NCI-H82 (cell line): ENCODE measurements around the gene PLXDC2.

ENCODE experiments used
- DNase-seq: peaks from one replicate; lab custom pipeline; 2025; lab: John Stamatoyannopoulos, UW

The PLXDC2 gene

GRCh38 chr10:19857876-19858275 is 41.6 kb downstream of the PLXDC2 start:
- DNase-seq = no peak

DNA sequence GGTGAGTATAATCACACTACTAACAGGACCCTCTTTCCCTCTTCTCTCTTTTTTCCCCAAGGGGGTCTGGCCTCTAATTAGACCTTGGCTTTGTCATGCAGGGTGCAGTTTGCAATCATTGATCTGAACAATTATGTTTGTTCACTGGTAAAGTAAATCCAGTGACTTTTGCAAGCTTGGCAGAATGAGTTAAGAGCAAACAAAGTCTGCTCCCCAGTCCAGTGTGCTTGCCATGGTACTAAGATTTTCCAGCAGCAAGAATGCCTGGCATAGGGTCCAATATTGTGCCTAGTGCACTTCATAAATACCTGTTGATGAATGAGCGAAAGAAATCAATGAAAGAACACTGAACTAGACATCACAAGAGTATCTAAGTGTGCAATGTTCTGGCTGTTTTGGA is 43.9 kb downstream of the PLXDC2 start:
- no peak for DNase-seq

DNA sequence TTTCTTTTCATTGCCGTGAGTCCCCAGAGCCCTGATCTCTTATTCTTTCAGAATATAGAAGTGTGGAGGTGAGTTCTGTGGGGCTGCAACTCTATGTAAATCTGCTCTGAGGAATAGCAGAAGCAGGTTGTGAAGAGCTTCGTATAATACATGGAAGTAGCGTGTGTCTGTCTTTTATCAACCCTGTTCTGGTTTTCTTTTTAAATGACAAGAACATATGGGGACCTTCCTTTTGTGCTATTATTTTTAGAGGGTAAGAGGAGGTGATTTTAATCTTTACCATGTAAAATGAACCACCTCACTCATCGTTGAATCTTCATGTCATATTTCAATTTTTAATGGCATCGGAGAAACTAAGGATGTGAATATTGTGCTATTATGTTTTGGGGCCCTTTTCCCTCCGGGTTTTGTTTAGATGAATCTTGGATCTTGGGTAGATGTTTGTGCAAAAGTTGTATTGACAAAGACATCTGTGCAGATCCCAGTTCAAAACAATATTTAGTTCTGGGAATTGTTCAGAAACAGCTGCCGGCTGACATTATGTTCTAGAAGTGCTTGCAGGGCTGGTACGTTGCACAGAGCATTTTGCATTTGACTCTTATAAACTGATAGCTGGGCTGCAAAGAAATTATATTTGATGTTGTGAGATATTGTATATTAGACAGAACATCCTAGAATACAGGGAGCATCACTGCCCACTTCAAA is 46.7 kb downstream of the PLXDC2 start:
- DNase-seq = no peak

DNA sequence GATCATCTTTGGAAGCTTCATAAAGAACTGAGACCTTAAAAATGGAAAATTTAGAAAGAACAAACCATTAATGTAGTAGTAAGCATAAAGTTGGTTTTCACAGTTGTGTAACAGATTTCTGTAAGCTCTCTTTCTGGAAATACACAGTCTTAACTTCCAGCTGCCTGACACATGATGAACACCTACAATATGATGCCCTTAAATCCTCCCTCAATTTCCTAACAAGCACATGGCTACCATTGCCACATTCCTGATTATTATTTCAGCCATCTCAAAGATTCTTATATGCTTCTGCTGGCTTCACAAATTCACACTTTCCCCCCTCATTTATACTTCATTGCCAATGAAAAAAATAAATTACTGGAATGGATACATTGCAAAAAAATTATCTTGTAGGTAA is 49.4 kb downstream of the PLXDC2 start:
- DNase-seq = no peak

GRCh38 chr10:19869370-19869769 is 53.1 kb downstream of the PLXDC2 start:
- DNase-seq = no peak

- DNase-seq = no peak
Observed at GRCh38 chr10:19872504-19873271, 56.5 kb downstream of the PLXDC2 start.

- DNase-seq = no peak
Observed at GRCh38 chr10:19874190-19874589, 58.0 kb downstream of the PLXDC2 start.

DNA sequence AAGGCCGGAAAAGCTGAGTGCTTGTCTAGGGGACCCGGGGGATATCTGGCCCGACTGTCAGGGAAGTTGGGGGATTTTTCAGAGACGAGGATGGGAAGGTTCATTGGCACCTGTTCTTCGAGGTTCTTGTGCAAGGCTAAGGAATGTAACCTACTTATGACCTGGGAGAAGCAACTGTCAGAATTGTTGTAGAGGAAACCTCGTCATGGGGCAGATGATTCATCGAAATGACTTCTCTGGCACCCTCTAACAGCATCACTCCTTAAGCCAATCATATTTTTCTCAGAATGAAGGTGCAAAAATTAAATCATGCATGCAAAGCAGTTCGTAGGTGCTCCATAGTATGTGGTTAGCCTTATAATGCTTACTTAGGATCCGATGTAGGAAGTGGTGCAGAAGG is 58.6 kb downstream of the PLXDC2 start:
- DNase-seq = no peak

- DNase-seq = no peak
Observed at GRCh38 chr10:19876570-19876969, 60.3 kb downstream of the PLXDC2 start.

- no peak for DNase-seq
Observed at GRCh38 chr10:19877466-19878255, 61.4 kb downstream of the PLXDC2 start.

- no peak for DNase-seq
Observed at GRCh38 chr10:19882621-19883020, 66.4 kb downstream of the PLXDC2 start.

- no peak for DNase-seq
Observed at GRCh38 chr10:19888061-19888660, 71.9 kb downstream of the PLXDC2 start.

GRCh38 chr10:19889256-19889655 is 73.0 kb downstream of the PLXDC2 start:
- no peak for DNase-seq

GRCh38 chr10:19891429-19891828 is 75.2 kb downstream of the PLXDC2 start:
- peak; percentile 65 for DNase-seq

DNA sequence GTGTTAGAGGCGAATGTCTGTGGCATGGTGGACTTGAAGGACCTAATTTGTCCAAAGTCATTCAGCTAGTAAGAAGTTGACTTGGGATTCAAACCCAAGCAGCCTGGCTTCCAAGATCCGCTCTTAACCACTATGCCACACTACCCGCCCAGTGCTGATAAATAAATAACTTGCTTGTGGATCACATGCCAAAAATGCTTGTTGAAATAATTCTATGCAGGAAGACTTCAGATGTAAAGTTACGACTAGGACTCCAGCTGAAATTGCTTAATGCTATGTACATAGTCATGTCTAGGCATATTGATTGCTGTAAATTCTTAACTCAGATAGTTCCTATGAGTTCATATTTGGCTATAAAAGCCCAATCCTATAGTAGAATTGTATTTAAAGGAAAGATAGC is 76.0 kb downstream of the PLXDC2 start:
- no peak for DNase-seq

GRCh38 chr10:19892677-19893076 is 76.4 kb downstream of the PLXDC2 start:
- no peak for DNase-seq

DNA sequence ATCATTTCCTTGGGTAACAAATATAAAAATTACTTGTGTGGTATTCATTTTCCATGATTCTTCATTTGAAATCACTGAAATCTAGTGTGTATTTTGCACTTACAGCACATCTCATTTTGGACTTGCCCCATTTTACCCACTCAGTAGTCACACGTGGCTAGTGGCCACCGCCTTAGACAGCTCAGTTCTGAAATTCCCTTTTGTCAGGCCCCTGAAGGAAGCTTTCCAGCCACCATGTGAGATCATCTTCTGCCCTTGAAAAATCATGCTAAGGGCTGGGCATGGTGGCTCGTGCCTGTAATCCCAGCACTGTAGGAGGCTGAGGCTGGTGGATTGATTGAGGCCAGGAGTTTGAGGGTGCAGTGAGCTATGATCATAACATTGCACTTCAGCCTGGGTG is 79.3 kb downstream of the PLXDC2 start:
- no peak for DNase-seq

- no peak for DNase-seq
Observed at GRCh38 chr10:19902456-19902855, 86.2 kb downstream of the PLXDC2 start.

GRCh38 chr10:19904202-19904661 is 88.0 kb downstream of the PLXDC2 start:
- DNase-seq = no peak

DNA sequence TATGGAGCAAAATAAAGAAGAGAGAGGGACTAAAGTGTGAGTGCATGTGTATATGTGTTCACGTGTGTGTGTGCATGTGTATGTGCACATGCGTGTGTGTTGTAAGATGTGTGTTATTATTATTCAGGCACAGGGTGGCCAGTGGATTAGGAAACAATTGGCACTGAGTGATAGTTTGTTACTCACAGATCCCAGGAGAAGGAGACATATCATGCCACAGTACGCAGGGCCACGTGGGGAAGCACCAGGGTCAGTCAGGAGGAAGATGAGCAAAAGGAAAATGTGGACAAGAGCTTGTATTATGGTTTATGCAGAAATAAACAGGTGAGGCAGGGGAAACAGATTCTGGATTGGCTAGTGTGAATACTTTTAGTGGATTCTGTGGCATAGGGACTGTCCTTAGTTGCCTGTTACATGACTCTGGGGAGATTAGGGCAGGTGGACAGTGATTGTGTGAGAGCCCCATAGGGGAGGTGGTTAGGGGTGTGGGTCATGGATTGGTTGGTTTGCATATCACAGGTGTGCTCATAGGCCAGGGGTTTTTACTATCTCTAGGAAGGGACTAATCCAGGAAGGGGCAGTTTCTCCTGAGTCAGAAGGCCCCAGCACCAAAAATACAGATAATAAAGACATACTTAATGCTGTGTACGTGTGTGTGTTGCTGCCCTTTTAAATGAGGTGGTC is 90.0 kb downstream of the PLXDC2 start:
- DNase-seq = no peak

- DNase-seq = peak; percentile 21
Observed at GRCh38 chr10:19908991-19909696, 92.9 kb downstream of the PLXDC2 start.
